ENCODE measurements around the gene LSAMP.
"Not testable (repeated sequence)": the region's sequence is repeated elsewhere in the genome, so short reads cannot be mapped to it uniquely, and the experiment has no call there.

The LSAMP gene

DNA sequence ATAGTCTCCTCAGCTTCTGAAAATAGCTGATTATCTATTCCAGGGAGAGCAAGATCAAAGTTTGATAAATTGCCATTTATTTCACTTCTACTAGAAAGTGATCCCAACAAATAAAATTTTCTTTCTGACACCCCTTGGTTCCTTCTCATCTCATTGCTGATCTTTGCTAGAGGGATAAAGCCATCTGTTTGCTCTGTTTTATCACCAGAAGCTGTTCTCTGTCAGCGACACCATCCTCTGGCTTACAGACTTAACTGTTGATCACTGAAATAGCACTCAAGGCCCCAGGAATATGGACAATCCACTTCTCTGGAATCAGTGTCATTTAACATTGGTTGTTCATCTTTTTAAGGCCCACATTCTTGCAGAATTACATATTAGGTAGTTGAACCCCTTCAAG is 219.0 kb downstream of the LSAMP start:
- no peak overlapping the region for H3K4me2 ChIP-seq (ENCODE audit: low read length)
- no peak overlapping the region for H3K4me3 ChIP-seq (ENCODE audit: low read length)
- H3K36me3 ChIP-seq (ENCODE audit: insufficient read depth, low read length) = no peaks in the 10 kb centered on the region
- H3K9ac ChIP-seq (ENCODE audit: low read depth, low read length) = no peak overlapping the region
- no peaks in the 10 kb centered on the region for H3K4me1 ChIP-seq (ENCODE audit: control insufficient read depth, insufficient read depth, low read length)
- no peaks in the 10 kb centered on the region for H3K27me3 ChIP-seq (ENCODE audit: control insufficient read depth, insufficient read depth, low read length)
- H3K9me3 ChIP-seq (replicated peaks; ENCODE audit: low read length) = no peaks in the 10 kb centered on the region

DNA sequence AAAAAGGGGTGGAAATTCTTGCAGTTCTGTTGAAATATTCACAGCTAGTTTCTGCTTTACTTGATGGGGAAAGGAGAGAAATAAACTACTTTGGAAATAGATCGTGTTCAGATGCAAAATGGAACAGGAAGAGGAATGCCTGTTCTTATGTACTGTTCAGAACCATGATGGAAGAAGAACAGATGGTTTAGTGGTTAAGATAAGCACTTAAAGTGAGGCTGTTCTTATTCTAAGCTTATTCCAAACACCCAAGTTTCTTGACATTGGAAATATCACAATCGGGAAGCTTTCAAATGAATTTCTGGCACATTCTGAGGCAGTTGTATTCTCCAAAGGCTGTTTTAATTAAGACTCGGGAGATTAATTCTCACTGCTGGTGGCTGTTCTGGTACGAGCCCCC is 228.5 kb downstream of the LSAMP start:
- H3K4me2 ChIP-seq (ENCODE audit: low read length) = no peak overlapping the region
- no peak overlapping the region for H3K9ac ChIP-seq (ENCODE audit: low read depth, low read length)
- no peaks in the 10 kb centered on the region for H3K27me3 ChIP-seq (ENCODE audit: control insufficient read depth, insufficient read depth, low read length)
- H3K36me3 ChIP-seq (ENCODE audit: insufficient read depth, low read length) = no peaks in the 10 kb centered on the region
- no peaks in the 10 kb centered on the region for H3K9me3 ChIP-seq (replicated peaks; ENCODE audit: low read length)
- no peaks in the 10 kb centered on the region for H3K4me1 ChIP-seq (ENCODE audit: control insufficient read depth, insufficient read depth, low read length)
- no peak overlapping the region for H3K4me3 ChIP-seq (ENCODE audit: low read length)

DNA sequence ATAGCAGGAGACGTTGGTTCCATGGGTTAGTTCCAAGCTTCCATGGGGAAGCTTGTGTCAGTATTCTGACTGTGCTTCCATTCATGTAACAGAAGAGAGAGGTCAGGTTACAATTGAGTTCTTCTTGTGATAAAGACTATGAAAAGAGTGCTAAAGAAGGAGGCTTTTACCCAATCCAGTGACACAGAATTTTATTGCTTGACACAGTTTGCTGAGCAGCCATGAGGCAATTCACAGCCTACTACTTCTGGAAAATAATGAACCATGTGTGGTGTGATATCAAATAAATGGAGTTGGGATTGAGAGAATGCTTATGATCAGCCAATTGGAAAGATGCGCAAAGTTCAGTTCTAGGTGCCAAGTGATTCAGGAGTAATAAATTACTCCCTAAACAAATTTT is 233.4 kb downstream of the LSAMP start:
- no peak overlapping the region for H3K4me3 ChIP-seq (ENCODE audit: low read length)
- H3K27me3 ChIP-seq (ENCODE audit: control insufficient read depth, insufficient read depth, low read length) = no peaks in the 10 kb centered on the region
- no peaks in the 10 kb centered on the region for H3K36me3 ChIP-seq (ENCODE audit: insufficient read depth, low read length)
- H3K4me2 ChIP-seq (ENCODE audit: low read length) = no peak overlapping the region
- H3K9me3 ChIP-seq (replicated peaks; ENCODE audit: low read length) = peaks cover 2% of the 10 kb centered on the region
- H3K9ac ChIP-seq (ENCODE audit: low read depth, low read length) = no peak overlapping the region
- no peaks in the 10 kb centered on the region for H3K4me1 ChIP-seq (ENCODE audit: control insufficient read depth, insufficient read depth, low read length)

GRCh38 chr3:116208830-116209229 is 236.5 kb downstream of the LSAMP start:
- H3K9me3 ChIP-seq (replicated peaks; ENCODE audit: low read length); H3K36me3 ChIP-seq (ENCODE audit: insufficient read depth, low read length); H3K9ac ChIP-seq (ENCODE audit: low read depth, low read length); H3K4me1 ChIP-seq (ENCODE audit: control insufficient read depth, insufficient read depth, low read length); H3K4me2 ChIP-seq (ENCODE audit: low read length); H3K4me3 ChIP-seq (ENCODE audit: low read length); H3K27me3 ChIP-seq (ENCODE audit: control insufficient read depth, insufficient read depth, low read length): not testable (repeated sequence)

GRCh38 chr3:116200956-116201690 is 244.2 kb downstream of the LSAMP start:
- Histone ChIP-seq H3K4me1 (ENCODE audit: control insufficient read depth, insufficient read depth, low read length) (no peaks in the 10 kb centered on the region), H3K27me3 (ENCODE audit: control insufficient read depth, insufficient read depth, low read length) (no peaks in the 10 kb centered on the region), H3K36me3 (ENCODE audit: insufficient read depth, low read length) (no peaks in the 10 kb centered on the region), H3K9ac (ENCODE audit: low read depth, low read length) (no peak overlapping the region), H3K4me2 (ENCODE audit: low read length) (no peak overlapping the region), H3K4me3 (ENCODE audit: low read length) (no peak overlapping the region), H3K9me3 (replicated peaks; ENCODE audit: low read length) (no peaks in the 10 kb centered on the region)

GRCh38 chr3:116199063-116199462 is 246.2 kb downstream of the LSAMP start:
- H3K4me3 ChIP-seq (ENCODE audit: low read length) = no peak overlapping the region
- H3K9ac ChIP-seq (ENCODE audit: low read depth, low read length) = no peak overlapping the region
- H3K9me3 ChIP-seq (replicated peaks; ENCODE audit: low read length) = no peaks in the 10 kb centered on the region
- no peaks in the 10 kb centered on the region for H3K27me3 ChIP-seq (ENCODE audit: control insufficient read depth, insufficient read depth, low read length)
- no peak overlapping the region for H3K4me2 ChIP-seq (ENCODE audit: low read length)
- no peaks in the 10 kb centered on the region for H3K4me1 ChIP-seq (ENCODE audit: control insufficient read depth, insufficient read depth, low read length)
- H3K36me3 ChIP-seq (ENCODE audit: insufficient read depth, low read length) = no peaks in the 10 kb centered on the region

- H3K4me2 ChIP-seq (ENCODE audit: low read length) = no peak overlapping the region
- no peaks in the 10 kb centered on the region for H3K27me3 ChIP-seq (ENCODE audit: control insufficient read depth, insufficient read depth, low read length)
- H3K4me1 ChIP-seq (ENCODE audit: control insufficient read depth, insufficient read depth, low read length) = no peaks in the 10 kb centered on the region
- H3K9ac ChIP-seq (ENCODE audit: low read depth, low read length) = no peak overlapping the region
- no peaks in the 10 kb centered on the region for H3K36me3 ChIP-seq (ENCODE audit: insufficient read depth, low read length)
- no peaks in the 10 kb centered on the region for H3K9me3 ChIP-seq (replicated peaks; ENCODE audit: low read length)
- no peak overlapping the region for H3K4me3 ChIP-seq (ENCODE audit: low read length)
These were observed 247.2 kb downstream of the LSAMP start for GRCh38 chr3:116198087-116198486.

DNA sequence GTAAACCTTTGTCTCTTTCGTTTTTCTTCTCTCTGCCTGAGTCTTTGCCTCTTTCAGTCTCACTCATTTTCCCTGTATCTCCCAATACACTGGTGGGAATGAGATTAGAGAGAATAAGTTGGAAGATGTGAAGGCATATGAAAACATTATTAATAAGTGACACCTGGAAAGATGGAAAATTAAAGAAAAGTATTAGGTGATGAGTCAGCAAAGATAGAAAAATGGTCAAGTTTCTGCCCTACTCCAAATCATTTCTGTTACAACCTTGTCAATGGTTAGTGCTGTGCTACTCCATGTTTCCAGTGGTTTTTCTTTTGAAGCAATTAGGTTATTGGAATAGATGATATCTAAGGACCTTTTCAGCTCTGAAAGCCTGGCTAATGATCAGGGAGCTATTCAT is 252.8 kb downstream of the LSAMP start:
- Histone ChIP-seq H3K9ac (ENCODE audit: low read depth, low read length) (no peak overlapping the region), H3K36me3 (ENCODE audit: insufficient read depth, low read length) (no peaks in the 10 kb centered on the region), H3K4me1 (ENCODE audit: control insufficient read depth, insufficient read depth, low read length) (no peaks in the 10 kb centered on the region), H3K27me3 (ENCODE audit: control insufficient read depth, insufficient read depth, low read length) (no peaks in the 10 kb centered on the region), H3K4me2 (ENCODE audit: low read length) (no peak overlapping the region), H3K9me3 (replicated peaks; ENCODE audit: low read length) (no peaks in the 10 kb centered on the region), H3K4me3 (ENCODE audit: low read length) (no peak overlapping the region)

DNA sequence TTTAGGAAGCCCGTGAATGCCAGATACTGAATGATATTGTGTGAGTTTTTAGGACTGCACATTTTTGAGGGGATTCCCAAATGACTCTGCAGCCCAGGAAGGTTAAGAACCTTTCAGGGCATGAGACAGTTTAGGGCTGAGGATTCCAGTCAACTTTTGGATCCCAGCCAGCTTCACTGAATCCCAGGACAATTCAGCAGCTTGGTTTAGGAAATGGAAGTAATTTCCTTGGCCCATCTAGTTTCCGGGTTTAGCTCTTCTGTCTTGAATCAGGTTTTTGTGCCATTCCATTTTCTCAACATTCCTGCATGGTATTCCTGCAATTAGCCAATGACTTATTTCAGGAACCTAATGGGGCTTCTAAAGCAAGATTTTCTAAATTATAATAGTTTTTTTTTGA is 253.9 kb downstream of the LSAMP start:
- Histone ChIP-seq H3K4me3 (ENCODE audit: low read length) (no peak overlapping the region), H3K9me3 (replicated peaks; ENCODE audit: low read length) (no peaks in the 10 kb centered on the region), H3K4me1 (ENCODE audit: control insufficient read depth, insufficient read depth, low read length) (no peaks in the 10 kb centered on the region), H3K4me2 (ENCODE audit: low read length) (no peak overlapping the region), H3K27me3 (ENCODE audit: control insufficient read depth, insufficient read depth, low read length) (no peaks in the 10 kb centered on the region), H3K36me3 (ENCODE audit: insufficient read depth, low read length) (no peaks in the 10 kb centered on the region), H3K9ac (ENCODE audit: low read depth, low read length) (no peak overlapping the region)

DNA sequence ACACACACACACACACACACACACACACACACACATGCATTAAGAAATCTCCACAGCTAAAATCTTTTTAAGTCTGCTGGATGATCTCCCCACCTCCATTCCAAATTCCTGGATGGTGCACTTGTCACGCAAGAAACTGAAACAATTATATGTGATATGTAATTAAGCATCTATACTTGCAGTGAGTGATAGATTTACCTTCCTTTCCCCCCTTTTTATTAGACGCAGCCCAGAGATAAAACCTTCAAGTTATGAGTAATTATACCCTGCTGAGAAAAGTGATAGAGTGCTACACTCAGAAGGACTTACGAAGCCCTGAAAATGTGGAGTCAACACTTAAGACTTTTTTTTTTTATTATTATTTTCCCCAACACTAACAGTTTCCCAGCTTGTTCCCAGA is 255.2 kb downstream of the LSAMP start:
- H3K9ac ChIP-seq (ENCODE audit: low read depth, low read length) = no peak overlapping the region

DNA sequence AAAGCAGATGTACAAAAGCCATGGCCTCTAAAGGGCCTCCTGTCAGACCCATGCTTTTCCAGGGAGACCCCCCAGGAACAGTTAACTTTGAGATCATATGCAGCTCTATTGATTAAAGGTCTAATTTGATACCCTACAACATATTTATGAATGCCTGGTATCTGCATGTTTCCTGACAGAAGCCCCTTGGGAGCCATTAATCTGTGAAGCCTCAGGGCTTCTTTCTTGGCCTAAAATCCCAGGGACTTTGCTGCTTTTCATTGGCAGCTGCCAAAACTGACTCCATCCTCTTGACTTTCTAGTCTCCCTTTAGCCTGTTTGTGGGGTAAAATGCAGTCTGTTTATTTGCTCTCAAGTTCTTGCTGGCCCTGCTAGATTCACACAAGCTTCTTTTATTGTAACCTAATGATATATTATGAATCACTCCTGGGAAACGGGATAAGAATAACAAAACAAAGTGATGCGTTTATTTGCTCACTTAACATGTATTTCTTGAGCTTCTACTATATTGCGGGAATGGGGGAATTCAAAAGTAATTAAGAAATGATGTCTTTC is 257.0 kb downstream of the LSAMP start:
- no peak overlapping the region for H3K4me3 ChIP-seq (ENCODE audit: low read length)
- no peak overlapping the region for H3K4me2 ChIP-seq (ENCODE audit: low read length)
- H3K4me1 ChIP-seq (ENCODE audit: control insufficient read depth, insufficient read depth, low read length) = no peaks in the 10 kb centered on the region
- no peaks in the 10 kb centered on the region for H3K9me3 ChIP-seq (replicated peaks; ENCODE audit: low read length)
- no peaks in the 10 kb centered on the region for H3K36me3 ChIP-seq (ENCODE audit: insufficient read depth, low read length)
- H3K9ac ChIP-seq (ENCODE audit: low read depth, low read length) = no peak overlapping the region
- H3K27me3 ChIP-seq (ENCODE audit: control insufficient read depth, insufficient read depth, low read length) = no peaks in the 10 kb centered on the region

More for the DNA sequence above, 255.2 kb downstream of the LSAMP start:
- Histone ChIP-seq H3K9me3 (replicated peaks; ENCODE audit: low read length) (no peaks in the 10 kb centered on the region), H3K4me2 (ENCODE audit: low read length) (no peak overlapping the region), H3K27me3 (ENCODE audit: control insufficient read depth, insufficient read depth, low read length) (no peaks in the 10 kb centered on the region), H3K4me3 (ENCODE audit: low read length) (no peak overlapping the region), H3K4me1 (ENCODE audit: control insufficient read depth, insufficient read depth, low read length) (no peaks in the 10 kb centered on the region), H3K36me3 (ENCODE audit: insufficient read depth, low read length) (no peaks in the 10 kb centered on the region)

DNA sequence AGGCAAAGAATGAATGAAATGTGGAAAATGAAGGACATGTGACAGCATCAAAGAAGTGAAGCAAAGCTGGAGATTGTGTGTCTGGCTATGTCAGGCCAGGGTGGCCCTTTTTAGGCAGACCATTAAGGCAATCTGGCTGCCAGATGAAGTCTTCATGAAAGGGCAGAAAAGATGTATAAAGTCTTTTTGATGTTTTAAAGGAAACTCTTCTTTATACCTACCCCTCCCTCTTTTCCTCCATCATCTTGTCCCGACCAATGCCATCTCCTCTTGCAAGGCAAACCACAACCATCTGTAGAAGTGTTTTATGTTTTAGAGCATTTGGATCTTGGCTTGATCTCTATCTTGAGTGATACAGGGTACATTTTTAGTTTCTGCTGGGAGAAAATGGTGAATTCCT is 259.2 kb downstream of the LSAMP start:
- no peaks in the 10 kb centered on the region for H3K27me3 ChIP-seq (ENCODE audit: control insufficient read depth, insufficient read depth, low read length)
- H3K9ac ChIP-seq (ENCODE audit: low read depth, low read length) = no peak overlapping the region
- H3K9me3 ChIP-seq (replicated peaks; ENCODE audit: low read length) = no peaks in the 10 kb centered on the region
- no peaks in the 10 kb centered on the region for H3K36me3 ChIP-seq (ENCODE audit: insufficient read depth, low read length)
- H3K4me1 ChIP-seq (ENCODE audit: control insufficient read depth, insufficient read depth, low read length) = no peaks in the 10 kb centered on the region
- H3K4me2 ChIP-seq (ENCODE audit: low read length) = no peak overlapping the region
- no peak overlapping the region for H3K4me3 ChIP-seq (ENCODE audit: low read length)
